ENCODE results near the gene NAGK. TPM values are rescaled to one million over a fixed set of nuclear protein-coding genes. Genes with fewer than 3 reads are reported as not detected.

The NAGK gene
- total and polyA plus RNA-seq, 2 donors (not counting 3 experiments of a cell fraction or from before 2014, with no cell fraction given) = 130 to 184 TPM

DNA sequence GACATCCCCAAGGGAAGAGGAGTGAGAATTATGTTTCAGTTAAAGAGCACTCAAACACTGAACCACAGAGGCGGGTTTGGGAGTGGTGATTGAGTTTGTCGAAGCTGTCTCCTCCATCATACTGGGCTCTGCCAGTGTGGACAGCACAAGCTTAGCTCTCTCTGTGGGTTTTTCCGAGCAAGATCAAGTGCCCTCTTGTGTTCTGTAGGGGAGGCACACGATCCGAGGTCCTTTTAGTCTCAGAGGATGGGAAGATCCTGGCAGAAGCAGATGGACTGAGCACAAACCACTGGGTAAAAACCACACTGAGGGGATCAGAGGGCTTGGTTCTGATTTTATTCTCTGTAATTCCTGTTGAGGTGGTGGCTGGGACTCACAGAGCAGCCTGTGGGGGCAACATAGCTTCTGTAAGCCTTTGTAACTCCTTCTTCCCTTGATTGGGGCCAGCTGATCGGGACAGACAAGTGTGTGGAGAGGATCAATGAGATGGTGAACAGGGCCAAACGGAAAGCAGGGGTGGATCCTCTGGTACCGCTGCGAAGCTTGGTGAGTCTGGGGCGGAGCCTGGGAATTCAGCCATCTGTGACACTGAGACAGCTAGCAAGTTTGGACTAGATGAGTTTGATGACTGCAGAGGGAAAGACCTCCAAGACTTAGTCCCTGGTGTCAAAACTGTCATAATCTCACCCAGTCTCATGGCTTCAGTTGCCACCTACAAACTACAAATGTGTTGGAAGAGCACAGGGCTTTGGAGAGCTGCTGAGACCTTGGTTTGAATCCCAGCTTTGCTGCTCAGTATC is 2.0 kb downstream of the NAGK start:
- H3K9me1 ChIP-seq (replicated peaks; ENCODE audit: control insufficient read depth, extremely low read depth, insufficient read depth, low read length) = no peaks in the 10 kb centered on the region
- no peak overlapping the region for H2AFZ ChIP-seq (ENCODE audit: low read depth, low read length)
- H4K20me1 ChIP-seq (replicated peaks; ENCODE audit: control insufficient read depth, extremely low read depth, insufficient read depth, low read length) = no peaks in the 10 kb centered on the region
- DNase-seq (ENCODE audit: low read depth, low spot score) (no peak), FAIRE-seq (no peak)
- ChIA-PET POLR2A (no interaction called here), CTCF (interaction anchor here (0.7 to 3.7 kb wide), 6 partner anchors 10 to 105 kb away, joined by 3 to 23 read pairs (median 4); partner anchors contain the start of gene MPHOSPH10)
- H3K27ac ChIP-seq (ENCODE audit: insufficient read depth, low read depth, low read length) = no peak overlapping the region
- no peak overlapping the region for H3K4me2 ChIP-seq (ENCODE audit: insufficient read depth, low read length)
- dilution Hi-C loops (cut with MboI; ENCODE audit: extremely low pct_ligation_motif_present, low sequenced_read_pairs) (no loop called here), intact Hi-C loops (cut with micrococcal nuclease) (no loop called here)
- H3K36me3 ChIP-seq (ENCODE audit: control insufficient read depth in 2 of 2, extremely low read depth in 1 of 2, insufficient read depth in 2 of 2, low read length in 2 of 2) = peaks cover 5 to 15% of the 10 kb centered on the region in 2 experiments
- H3K79me2 ChIP-seq (ENCODE audit: control insufficient read depth, insufficient read depth, low read length) = peaks cover 27% of the 10 kb centered on the region
- BruUV-seq (replicated peaks) = no TSS peak
- H3K4me3 ChIP-seq (replicated peaks in 1 of 3; ENCODE audit: insufficient read depth in 1 of 3, low read depth in 1 of 3, low read length in 3 of 3) = no peak overlapping the region
- no peak overlapping the region for H3K9ac ChIP-seq (replicated peaks; ENCODE audit: extremely low read depth, insufficient read depth, low read length)
- H3K9me3 ChIP-seq (replicated peaks; ENCODE audit: control insufficient read depth, insufficient read depth, low read length) = no peaks in the 10 kb centered on the region
- H3K27me3 ChIP-seq (ENCODE audit: control insufficient read depth in 2 of 2, insufficient read depth in 2 of 2, low read length in 2 of 2) = no peaks in the 10 kb centered on the region
- peaks cover 27% of the 10 kb centered on the region for H3K4me1 ChIP-seq (ENCODE audit: control insufficient read depth, extremely low read depth, insufficient read depth, low read length)
- TF ChIP-seq CTCF (IDR thresholded peaks at IDR 0.05; ENCODE audit: extremely low read depth in 1 of 2, insufficient read depth in 1 of 2, low read depth in 1 of 2, low read length in 2 of 2) (peak in 1 of 2 donors; percentile 33), JUN (IDR thresholded peaks at IDR 0.05; ENCODE audit: borderline replicate concordance, insufficient read depth, insufficient read length, low read depth) (no peak), GATA2 (IDR thresholded peaks at IDR 0.05; ENCODE audit: insufficient read depth, insufficient read length, low read depth, low read length) (no peak), EZH2 (IDR thresholded peaks at IDR 0.05; ENCODE audit: borderline replicate concordance, low read depth, low read length, severe bottlenecking) (no peak)
